GM18858 (cell line): Measurements from ENCODE around the gene NUDT3.
"Not testable (repeated sequence)": the region's sequence is repeated elsewhere in the genome, so short reads cannot be mapped to it uniquely, and the experiment has no call there.

Source experiments
- ATAC-seq: cut with Tn5 transposase; IDR thresholded peaks from one replicate; pipeline ENCODE4 v1.9.1; 2021; ENCODE audit not compliant: unreplicated experiment

NUDT3 gene

GRCh38 chr6:34267746-34268145 is 124.7 kb downstream of the NUDT3 start:
- no peak for ATAC-seq

DNA sequence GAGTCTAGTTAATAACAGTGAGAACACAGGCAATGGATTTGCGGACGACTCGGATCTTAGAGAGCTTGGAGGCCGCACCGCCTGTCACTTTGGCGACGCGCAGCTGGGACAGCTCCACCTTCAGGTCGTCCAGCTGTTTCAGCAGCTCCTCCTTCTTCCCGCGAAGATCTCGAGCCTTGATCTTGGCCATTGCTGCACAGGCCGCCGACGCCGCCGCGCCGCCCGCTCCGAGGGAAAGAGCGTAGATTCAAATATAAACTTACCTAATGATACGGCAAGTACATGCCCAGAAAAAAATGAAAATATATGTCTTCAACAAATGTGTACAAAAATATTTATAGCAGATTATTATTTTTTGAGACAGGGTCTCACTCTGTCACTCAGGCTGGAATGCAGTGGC is 129.0 kb downstream of the NUDT3 start:
- ATAC-seq, result not testable (repeated sequence)

- ATAC-seq, result no peak
Measured at GRCh38 chr6:34260576-34261267, 131.7 kb downstream of the NUDT3 start.

- ATAC-seq, result no peak
Measured at GRCh38 chr6:34259529-34260069, 132.9 kb downstream of the NUDT3 start.

DNA sequence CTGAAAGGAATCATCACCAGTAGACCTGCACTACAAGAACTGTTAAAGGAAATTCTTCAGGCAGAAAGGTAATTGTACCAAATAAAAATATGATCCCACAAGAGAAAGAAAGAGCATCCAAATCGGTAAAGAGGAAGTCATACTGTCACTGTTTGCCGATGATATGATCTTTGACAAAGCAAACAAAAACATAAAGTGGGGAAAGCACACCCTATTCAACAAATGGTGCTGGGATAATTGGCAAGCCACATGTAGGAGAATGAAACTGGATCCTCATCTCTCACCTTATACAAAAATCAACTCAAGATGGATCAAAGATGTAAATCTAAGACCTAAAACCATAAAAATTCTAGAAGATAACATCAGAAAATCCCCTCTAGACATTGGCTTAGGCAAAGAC is 140.1 kb downstream of the NUDT3 start:
- not testable (repeated sequence) for ATAC-seq

DNA sequence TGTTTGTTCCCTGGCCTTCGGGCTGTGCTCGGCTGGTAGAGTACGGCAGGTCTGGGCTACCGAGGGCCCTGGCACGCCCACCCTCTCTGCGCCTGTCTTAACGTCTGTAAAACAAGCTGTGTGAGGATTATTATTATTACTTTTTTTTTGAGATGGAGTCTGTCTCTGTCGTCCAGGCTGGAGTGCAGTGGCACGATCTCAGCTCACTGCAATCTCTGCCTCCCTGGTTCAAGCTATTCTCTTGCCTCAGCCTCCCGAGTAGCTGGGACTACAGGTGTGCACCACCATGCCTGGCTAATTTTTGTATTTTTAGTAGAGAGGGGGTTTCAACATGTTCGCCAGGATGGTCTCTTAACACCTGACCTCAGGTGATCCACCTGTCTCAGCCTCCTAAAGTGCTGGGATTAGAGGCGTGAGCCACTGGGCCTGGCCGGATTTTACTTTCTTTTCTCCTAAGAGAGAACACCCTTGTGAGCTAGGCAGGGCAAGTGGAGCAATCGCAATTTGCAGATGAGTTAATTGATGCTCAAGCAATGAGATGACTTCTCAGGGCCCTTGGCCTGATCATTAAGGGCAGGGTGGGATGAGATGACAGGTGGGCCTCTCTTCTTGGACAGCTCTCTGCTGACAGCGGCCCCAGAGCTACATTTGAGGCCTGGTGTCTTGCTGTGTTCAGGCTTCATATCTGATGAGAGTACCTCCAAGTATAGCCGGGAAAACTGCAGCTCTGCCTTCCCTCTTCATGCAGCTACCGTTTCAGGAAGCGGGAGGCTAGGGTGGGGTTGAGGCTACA is 142.8 kb downstream of the NUDT3 start:
- ATAC-seq, result no peak

DNA sequence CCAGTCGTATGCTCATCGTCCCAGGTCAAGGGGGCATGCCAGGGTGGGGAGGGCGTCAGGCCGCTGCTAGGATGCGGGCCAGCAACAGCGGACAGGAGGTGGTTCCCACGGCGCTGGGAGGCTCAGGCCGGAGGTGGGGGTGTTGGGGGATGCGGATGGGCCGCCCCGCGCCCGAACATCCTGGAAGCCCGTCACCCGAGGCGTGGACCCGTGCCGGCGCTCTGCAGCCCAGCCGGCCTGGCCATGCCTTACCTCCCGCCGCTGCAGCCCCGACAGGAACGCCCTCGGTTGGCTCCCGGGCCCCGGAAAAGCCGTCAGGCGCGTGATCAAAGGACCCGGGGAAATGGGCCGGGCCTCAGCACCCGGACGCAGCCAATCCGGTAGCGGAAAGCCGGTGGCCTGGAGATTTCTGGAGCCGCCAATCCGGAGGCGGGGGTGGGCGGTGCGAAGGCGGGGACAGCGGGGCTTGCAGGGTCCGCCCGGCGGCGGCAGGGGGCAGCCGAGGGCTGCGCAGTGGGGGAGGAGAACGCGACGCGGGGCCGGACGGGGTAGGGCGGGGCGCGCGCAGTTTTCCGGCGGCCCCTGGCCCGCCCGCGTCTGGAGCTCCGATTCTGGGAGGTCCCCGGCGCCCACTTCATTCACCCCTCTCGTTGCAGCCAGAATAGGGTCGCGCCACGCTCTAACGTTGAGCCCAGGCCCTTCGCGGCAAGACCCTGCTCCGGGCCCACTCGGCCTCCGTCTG is 143.6 kb downstream of the NUDT3 start, which contains the start of gene SMIM29:
TSS of gene SMIM29 (minus strand) at position 280 of the 742 bp plus-strand sequence. CDS start 1,215 bp downstream, outside the sequence.
- no peak for ATAC-seq

DNA sequence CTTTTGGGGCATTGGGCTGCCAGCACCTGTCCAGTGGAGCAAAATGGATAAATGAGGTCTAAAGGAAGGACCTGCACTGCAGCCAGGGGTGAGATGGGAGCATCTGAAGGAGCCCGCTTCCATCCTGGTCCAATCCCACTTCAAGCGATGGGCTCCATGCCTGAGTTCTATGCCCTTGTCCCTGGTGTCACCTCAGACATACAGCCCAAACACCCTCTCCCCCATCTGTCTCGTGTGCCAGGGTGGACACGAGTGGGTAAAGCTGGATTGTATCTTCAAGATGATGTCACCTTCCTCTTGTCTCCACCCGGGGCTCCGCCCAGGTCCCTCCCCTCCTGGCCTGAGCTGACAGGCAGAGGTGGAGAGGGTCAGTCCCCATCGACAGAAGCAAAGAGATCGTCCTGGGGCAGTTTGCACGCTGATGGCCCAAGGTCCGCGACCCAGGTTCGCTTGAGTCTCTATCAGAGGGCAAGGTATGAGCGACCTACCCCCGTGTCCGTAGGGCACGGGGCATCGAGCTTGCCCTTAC is 144.2 kb downstream of the NUDT3 start:
- ATAC-seq, result no peak

GRCh38 chr6:34247481-34248197 is 144.8 kb downstream of the NUDT3 start:
- no peak for ATAC-seq

- ATAC-seq, result no peak
Measured at GRCh38 chr6:34246563-34247391, 145.7 kb downstream of the NUDT3 start.

- no peak for ATAC-seq
Measured at GRCh38 chr6:34246249-34246562, 146.3 kb downstream of the NUDT3 start.

- ATAC-seq, result not testable (repeated sequence)
Measured at GRCh38 chr6:34245761-34246140, 146.7 kb downstream of the NUDT3 start.

- ATAC-seq, result not testable (repeated sequence)
Measured at GRCh38 chr6:34245032-34245760, 147.3 kb downstream of the NUDT3 start.

GRCh38 chr6:34243901-34244884 is 148.3 kb downstream of the NUDT3 start:
- ATAC-seq, result no peak

DNA sequence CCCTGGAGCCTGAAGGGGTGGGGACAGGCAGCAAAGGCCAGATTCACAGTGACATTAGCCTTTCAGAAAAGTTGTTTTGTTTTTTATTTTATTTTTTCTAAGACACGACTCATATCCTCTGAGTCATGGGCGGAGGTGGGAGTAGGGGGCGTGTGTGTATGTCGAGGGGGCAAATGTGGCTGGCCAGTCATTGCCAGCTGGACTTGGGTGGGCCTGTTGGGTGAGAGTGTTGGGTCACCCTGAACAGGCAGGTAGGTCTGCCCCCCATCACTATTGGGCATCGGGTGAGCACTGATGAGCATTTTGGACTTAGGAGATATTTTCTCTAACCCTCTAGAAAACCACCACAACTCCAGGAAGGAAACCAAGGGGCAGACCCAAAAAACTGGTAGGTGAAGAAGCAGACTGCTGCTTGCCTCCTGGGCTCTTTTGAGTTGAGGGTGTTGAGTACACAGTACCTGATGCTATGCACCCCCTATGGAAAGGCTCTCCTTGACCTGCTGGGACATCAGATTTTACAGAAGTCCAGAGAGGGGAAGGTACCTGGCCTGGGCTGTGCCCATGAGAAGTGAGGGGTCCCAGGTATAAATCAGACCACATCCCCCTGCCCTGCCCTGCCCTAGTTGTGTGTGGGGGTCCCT is 149.2 kb downstream of the NUDT3 start:
- no peak for ATAC-seq

- ATAC-seq, result no peak
Measured at GRCh38 chr6:34242252-34243130, 150.0 kb downstream of the NUDT3 start.
